Coronary artery (tissue), 2 donors: ENCODE results near the gene IGF2BP3.
"Not testable (repeated sequence)": the region's sequence is repeated elsewhere in the genome, so short reads cannot be mapped to it uniquely, and the experiment has no call there.

ENCODE experiments used
- DNase-seq: peaks from one replicate; pipeline ENCODE4 v3.0.0-alpha.2; 2017; ENCODE audit warnings: low spot score
- H3K27ac ChIP-seq, 2 donors: fragments of 200-600 bp; sonication (generic); one replicate each; pipeline ENCODE4 v1.5.1; 2016 to 2019
- H3K4me3 ChIP-seq: fragments of 200-600 bp; sonication (generic); 2 replicates; pipeline ENCODE4 v1.5.1; 2016; ENCODE audit warnings: mild to moderate bottlenecking, moderate library complexity
- CTCF ChIP-seq: fragments of 200-600 bp; sonication (generic); IDR thresholded peaks from one replicate; pipeline ENCODE4 v1.5.1; 2019; ENCODE audit warnings: antibody characterized with exemption

Gene IGF2BP3

DNA sequence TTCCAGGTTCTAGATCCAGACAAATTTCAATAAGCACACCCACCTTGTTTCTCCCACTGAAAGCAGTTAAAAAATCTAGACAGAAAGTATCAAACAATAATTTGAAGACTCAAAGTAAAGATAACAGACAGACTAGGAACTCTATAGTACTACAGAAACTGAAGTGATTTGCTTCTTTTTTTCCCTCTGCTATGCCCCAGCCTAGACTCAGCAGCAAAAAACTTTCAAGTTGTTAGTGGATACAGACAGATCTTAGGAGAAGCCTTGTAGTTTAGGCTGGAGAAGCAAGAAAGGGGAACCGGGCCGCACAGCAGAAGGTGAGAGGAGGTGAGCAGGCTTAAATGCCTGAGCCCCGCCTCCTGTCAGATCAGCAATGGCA is 65.1 kb downstream of the IGF2BP3 start:
- no peak for DNase-seq
- no peak overlapping the region for H3K27ac ChIP-seq
- H3K4me3 ChIP-seq = no peak overlapping the region
- no peak for TF ChIP-seq CTCF

GRCh38 chr7:23404546-23405239 is 65.6 kb downstream of the IGF2BP3 start:
- no peak for DNase-seq
- TF ChIP-seq CTCF = no peak
- Histone ChIP-seq H3K27ac (no peak overlapping the region), H3K4me3 (no peak overlapping the region)

- TF ChIP-seq CTCF = no peak
- Histone ChIP-seq H3K4me3 (no peak overlapping the region), H3K27ac (no peak overlapping the region)
- no peak for DNase-seq
Measured at GRCh38 chr7:23403970-23404369, 66.3 kb downstream of the IGF2BP3 start.

- H3K27ac ChIP-seq, H3K4me3 ChIP-seq, DNase-seq: not testable (repeated sequence)
Measured at GRCh38 chr7:23398090-23398489, 72.2 kb downstream of the IGF2BP3 start.

- no peak for DNase-seq
- Histone ChIP-seq H3K27ac (no peak overlapping the region), H3K4me3 (no peak overlapping the region)
- no peak for TF ChIP-seq CTCF
Measured at GRCh38 chr7:23397241-23397640, 73.0 kb downstream of the IGF2BP3 start.

GRCh38 chr7:23396222-23397015 is 73.9 kb downstream of the IGF2BP3 start:
- Histone ChIP-seq H3K4me3 (no peak overlapping the region), H3K27ac (no peak overlapping the region)
- no peak for TF ChIP-seq CTCF
- DNase-seq = no peak

DNA sequence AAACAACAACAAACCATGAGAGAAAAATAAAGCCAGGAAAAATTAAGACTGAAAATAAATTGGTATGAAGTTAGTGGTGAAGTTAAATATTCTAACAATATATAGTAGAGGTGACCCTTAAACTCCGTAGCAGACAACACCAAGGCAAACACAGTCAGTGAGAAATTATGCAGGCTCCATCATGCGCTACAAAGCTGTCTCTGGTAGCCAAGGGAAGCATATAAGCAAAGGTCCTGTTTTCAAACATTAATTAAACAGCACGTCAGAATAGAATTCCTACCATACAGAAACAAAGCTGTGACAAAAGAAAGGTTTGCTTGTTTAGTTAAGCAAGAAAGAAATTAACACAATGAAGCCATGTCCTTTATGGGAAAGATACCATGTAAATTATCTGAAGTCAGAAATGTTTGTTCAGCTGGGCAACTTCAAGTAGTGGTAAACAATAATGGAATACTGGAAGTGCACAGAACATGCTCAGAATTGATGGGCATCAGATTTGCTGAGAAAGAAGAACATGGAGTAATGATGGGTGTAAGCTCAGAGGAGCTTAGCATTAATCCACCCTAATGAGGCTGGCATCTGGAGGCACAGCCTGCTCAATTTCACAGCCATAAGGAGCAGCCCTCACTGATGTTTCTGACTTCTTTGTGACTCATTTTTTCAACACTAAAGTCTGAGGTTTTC is 75.7 kb downstream of the IGF2BP3 start:
- TF ChIP-seq CTCF = no peak
- no peak for DNase-seq
- no peak overlapping the region for H3K4me3 ChIP-seq
- no peak overlapping the region for H3K27ac ChIP-seq
